HG03045 (cell line): ENCODE measurements around the gene CHST13.
"Not testable (repeated sequence)": the region's sequence is repeated elsewhere in the genome, so short reads cannot be mapped to it uniquely, and the experiment has no call there.

Source experiments
- ATAC-seq: cut with Tn5 transposase; IDR thresholded peaks from one replicate; pipeline ENCODE4 v1.9.1; 2021; ENCODE audit warnings: mild to moderate bottlenecking, moderate library complexity; ENCODE audit not compliant: unreplicated experiment

CHST13 gene

DNA sequence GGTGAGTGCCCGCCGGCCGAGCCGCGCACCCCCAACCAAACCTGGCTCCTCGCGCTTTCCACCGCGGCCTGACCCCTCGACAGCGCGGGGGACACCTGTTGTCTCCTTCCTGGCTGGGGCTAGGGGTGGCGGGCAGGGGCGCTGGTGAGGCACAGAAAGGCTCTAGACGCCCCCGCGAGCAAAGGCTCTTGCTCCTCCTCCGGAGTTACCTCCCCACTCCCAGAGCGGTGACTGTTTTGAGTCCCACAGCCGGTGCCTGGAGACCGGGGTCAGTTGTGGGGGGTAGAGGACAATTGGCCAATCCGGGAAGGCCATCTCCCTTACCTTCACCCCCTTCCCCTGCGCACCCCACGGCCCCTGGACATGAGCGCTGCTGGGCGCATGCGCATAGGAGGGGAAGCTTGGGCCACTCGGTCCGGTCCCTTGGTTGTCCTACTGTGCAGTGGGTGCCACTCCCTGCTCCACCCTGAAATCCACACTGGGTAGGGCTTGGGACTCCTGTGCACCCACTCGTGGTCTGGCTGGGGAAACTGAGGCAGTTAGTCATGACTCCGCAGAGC is 554 bp downstream of the CHST13 start:
- no peak for ATAC-seq

GRCh38 chr3:126525091-126525852 is 1.3 kb downstream of the CHST13 start:
- ATAC-seq: no peak

- no peak for ATAC-seq
These were observed 2.1 kb downstream of the CHST13 start for GRCh38 chr3:126525853-126526667.

DNA sequence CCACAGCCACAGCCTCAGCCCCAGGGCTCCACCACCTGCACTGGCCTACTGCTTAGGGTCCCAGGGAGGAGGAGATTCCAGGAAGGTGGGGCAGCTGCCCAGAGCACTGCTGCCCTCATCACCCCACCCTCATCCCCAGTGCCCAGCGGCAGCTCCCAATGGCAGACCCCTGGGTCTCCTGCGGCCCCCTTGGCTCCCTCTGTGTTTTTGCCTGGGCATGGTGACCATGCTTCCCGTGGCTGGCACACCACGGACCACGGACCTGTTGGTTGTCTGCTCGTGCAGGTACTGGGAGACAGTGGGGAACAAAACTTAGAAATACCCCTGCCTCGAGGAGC is 2.7 kb downstream of the CHST13 start:
- no peak for ATAC-seq

DNA sequence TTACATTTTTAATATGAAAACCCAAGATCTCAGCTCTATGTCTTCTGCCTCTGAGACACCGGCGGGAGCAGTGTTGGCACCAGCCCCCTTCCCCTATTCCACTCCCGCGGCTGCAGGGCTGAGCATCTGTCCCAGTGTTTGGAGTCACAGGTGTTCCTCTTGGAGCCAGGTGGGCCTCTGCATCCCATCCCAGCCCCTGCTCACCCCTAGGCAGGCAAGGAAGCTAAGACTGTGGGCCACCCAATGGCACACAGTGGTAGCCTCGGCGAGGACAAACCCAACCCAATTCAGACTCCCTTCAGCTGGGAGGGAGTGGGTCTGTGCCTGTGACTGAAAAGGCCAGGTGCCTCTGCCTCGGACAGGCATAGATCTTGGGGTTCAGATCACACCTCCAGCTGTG is 3.1 kb downstream of the CHST13 start:
- ATAC-seq: no peak

- no peak for ATAC-seq
These were observed 3.7 kb downstream of the CHST13 start for GRCh38 chr3:126527455-126528211.

DNA sequence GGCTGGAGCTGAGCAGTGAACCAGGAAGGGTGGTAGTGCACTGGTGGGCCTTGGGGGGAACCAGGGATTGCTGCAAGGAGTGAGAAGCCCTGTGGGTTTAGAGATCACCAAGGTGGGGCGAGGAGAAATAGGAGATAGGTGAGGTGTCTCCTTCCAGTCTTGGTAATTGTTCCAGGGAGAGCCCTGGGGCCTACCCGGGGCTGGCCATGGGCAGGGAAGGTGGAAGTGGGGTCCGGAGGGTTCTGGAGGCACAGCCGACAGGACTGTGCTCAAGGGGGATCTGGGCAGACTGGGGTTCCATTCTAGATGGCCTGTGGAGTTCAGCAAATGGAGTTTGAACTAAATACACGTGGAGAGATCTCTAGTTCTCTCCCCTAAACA is 4.5 kb downstream of the CHST13 start:
- no peak for ATAC-seq

GRCh38 chr3:126528800-126529541 is 5.0 kb downstream of the CHST13 start:
- no peak for ATAC-seq

DNA sequence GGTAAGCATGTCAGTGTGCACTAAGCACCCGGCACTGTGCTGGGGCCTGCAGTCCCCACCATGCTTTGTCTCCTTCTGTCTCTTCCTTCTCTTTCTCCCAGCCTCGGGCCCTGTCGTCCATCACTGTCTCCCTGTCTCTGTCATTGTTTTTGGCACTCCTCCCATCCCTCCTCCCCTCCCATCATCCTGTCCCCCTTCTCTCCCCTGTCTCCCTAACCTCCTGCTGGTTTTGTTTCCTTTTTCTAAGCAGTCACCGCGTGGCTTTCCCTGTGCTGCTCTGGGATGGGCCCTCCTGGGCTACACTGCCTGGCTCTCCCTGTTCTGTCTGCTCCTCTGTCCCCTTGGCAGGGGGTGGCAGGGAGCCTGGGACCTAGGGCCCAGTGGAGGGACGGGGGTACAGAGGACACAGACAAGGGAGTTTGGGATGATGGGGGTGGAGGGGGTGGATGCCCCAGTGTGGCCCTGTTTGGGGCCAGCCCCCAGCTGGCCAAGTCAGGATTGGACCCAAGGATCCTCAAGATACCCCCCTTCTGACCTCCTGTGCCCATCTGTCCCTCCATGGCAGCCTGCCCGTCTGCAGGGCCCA is 5.7 kb downstream of the CHST13 start:
- ATAC-seq: no peak

GRCh38 chr3:126530171-126531050 is 6.5 kb downstream of the CHST13 start:
- no peak for ATAC-seq

DNA sequence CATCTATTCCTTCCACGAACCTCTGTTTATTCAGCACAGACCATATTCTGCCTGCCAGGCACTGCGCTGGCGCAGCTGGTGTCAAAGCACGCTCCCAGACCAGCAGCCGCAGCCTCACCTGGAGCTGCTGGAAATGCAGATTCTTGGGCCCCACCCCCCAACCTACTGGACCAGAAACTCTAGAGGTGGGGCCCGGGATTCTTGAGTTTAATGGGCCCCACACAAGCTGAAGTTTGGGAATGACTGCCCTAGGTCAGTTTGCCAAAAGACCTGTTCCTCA is 7.0 kb downstream of the CHST13 start:
- no peak for ATAC-seq

- no peak for ATAC-seq
These were observed 9.6 kb downstream of the CHST13 start for GRCh38 chr3:126533506-126533905.

DNA sequence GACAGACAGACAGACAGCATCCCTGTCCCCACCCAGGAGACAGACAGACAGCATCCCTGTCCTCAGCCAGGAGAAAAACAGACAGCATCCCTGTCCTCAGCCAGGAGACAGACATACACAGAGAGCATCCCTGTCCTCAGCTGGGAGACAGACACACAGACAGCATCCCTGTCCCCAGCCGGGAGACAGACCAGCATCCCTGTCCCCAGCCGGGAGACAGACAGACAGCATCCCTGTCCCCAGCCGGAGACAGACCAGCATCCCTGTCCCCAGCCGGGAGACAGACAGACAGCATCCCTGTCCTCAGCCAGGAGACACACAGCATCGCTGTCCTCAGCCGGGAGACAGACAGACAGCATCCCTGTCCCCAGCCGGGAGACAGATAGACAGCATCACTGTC is 10.8 kb downstream of the CHST13 start:
- ATAC-seq: not testable (repeated sequence)

DNA sequence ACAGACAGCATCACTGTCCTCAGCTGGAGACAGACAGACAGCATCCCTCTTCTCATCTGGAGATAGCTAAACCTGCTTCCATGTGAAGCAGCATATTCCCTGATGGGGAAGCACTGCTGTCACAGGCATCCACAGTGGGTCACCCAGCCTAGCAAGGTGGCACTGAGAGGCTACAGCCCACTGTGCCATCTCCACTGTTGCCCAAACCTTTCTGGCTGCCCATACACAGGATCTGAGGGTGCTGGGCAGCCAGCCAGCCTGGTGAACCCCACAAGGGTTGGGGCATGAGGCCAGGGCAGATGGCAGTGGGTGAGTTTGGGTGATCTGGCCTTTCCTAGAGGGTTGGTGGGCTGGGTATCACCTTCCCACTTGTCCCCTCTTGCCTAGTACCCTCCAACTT is 11.7 kb downstream of the CHST13 start:
- ATAC-seq: no peak

DNA sequence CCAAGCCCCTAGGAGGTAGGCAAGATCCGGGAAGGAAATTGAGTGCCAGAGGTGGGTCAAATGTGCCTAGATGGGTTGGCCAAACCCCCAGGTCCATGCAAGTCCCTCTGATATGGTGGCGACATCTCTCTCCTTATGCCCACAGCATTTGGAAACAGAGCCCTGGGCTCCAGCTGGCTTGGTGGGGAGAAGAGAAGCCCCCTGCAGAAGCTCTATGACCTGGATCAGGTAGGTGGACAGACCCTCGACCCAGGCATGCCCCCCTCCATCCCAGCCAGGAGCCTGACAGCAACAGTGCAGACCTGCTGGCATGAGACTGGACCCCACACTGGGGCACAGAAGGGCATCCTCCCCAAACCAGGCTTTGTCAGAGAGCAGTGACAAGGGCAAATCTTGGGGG is 12.2 kb downstream of the CHST13 start:
- no peak for ATAC-seq

- ATAC-seq: no peak
These were observed 13.3 kb downstream of the CHST13 start for GRCh38 chr3:126537116-126537729.

- no peak for ATAC-seq
These were observed 13.9 kb downstream of the CHST13 start for GRCh38 chr3:126537730-126538281.

DNA sequence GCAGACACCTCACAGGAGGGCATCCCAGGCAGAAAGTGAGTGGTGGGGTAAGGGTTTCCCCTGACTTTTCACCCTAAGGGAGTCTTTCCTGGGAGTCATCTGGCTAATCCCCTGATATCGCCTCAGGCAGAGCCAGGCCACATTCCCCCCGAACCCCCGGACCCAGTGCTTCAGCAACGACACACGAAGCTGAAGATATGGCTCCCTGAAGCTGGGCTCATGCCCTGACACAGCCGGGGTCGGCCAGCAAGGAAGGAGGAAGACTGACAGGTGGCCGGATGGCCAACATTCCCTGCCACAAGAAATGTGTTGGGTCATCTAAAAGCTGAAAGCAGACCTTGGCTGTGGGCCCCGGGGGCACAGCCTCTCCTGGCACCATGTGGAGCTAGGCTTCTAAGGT is 14.4 kb downstream of the CHST13 start:
- ATAC-seq: no peak

DNA sequence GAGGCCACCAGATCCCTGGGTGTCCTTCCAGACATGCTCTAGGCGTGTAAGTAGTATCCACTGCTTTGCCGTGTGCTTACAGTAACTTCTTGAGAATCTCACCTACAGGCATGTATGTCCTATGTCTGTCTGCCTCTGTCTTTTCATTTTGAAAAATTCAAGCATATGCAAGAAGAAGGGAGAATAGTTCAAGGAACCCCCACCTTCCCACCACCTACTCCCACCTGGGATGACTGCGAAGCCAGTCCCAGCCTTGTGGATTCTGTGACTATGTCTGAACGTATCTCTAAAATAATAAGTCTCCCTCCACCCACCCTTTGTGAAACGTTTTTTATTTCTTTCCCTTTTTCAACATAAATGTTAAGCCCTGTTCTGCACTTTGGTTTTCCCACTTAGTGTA is 15.0 kb downstream of the CHST13 start:
- no peak for ATAC-seq
